Neural crest cell (in vitro differentiated cells): ENCODE data around the gene MYO1G. TPM values are rescaled to one million over a fixed set of nuclear protein-coding genes. Genes with fewer than 3 reads are reported as not detected.

ENCODE experiments used
- DNase-seq: peaks from one replicate; pipeline ENCODE4 v3.0.0; 2021; ENCODE audit warnings: low read depth, mixed read lengths, low spot score
- H3K27ac Mint-ChIP-seq: one replicate; pipeline ENCODE4 v1.8.0; 2021; ENCODE audit warnings: mild to moderate bottlenecking, mixed read lengths; ENCODE audit not compliant: unreplicated experiment
- H3K27me3 Mint-ChIP-seq: 2 replicates; pipeline ENCODE4 v1.8.0; 2021; ENCODE audit warnings: low read depth, mild to moderate bottlenecking, mixed read lengths
- H3K36me3 Mint-ChIP-seq: 2 replicates; pipeline ENCODE4 v1.8.0; 2021; ENCODE audit warnings: low read depth, mild to moderate bottlenecking, mixed read lengths
- H3K4me1 Mint-ChIP-seq: 2 replicates; pipeline ENCODE4 v1.8.0; 2021; ENCODE audit warnings: mixed read lengths
- H3K4me3 Mint-ChIP-seq: one replicate; pipeline ENCODE4 v1.8.0; 2021; ENCODE audit warnings: mild to moderate bottlenecking, mixed read lengths
- H3K9me3 Mint-ChIP-seq: 2 replicates; pipeline ENCODE4 v1.8.0; 2021; ENCODE audit warnings: mixed read lengths
- CTCF ChIP-seq: fragments of 200-600 bp; sonication (generic); conservative IDR thresholded peaks from 2 replicates; pipeline ENCODE4 v1.5.0; 2021; ENCODE audit warnings: antibody characterized with exemption, mild to moderate bottlenecking
- total RNA-seq: library from RNA; stranded (reverse); gene quantifications from 2 replicates; pipeline ENCODE4 v1.2.1, GENCODE V29; 2021

MYO1G gene
- total RNA-seq, 1 donor from 2014 or later = 0.49 TPM

- Mint-ChIP-seq H3K9me3 (no peaks in the 10 kb centered on the region), H3K27ac (no peak overlapping the region), H3K4me1 (peaks cover 49% of the 10 kb centered on the region), H3K4me3 (peak overlapping the region; percentile 4), H3K36me3 (peaks cover 20% of the 10 kb centered on the region), H3K27me3 (no peaks in the 10 kb centered on the region)
- TF ChIP-seq CTCF = no peak
- no peak for DNase-seq
Observed at GRCh38 chr7:44988701-44989100, 9.9 kb upstream of the MYO1G start.

GRCh38 chr7:44987996-44988395, 9.2 kb upstream of the MYO1G start:
- Mint-ChIP-seq H3K9me3 (no peaks in the 10 kb centered on the region), H3K4me3 (peak overlapping the region; percentile 98), H3K27ac (no peak overlapping the region), H3K27me3 (no peaks in the 10 kb centered on the region), H3K4me1 (peaks cover 50% of the 10 kb centered on the region), H3K36me3 (peaks cover 24% of the 10 kb centered on the region)
- DNase-seq = no peak
- no peak for TF ChIP-seq CTCF

GRCh38 chr7:44987457-44987856, 8.6 kb upstream of the MYO1G start:
- H3K9me3 Mint-ChIP-seq = no peaks in the 10 kb centered on the region
- H3K36me3 Mint-ChIP-seq = peaks cover 28% of the 10 kb centered on the region
- peak overlapping the region; percentile 100 for H3K27ac Mint-ChIP-seq

GRCh38 chr7:44986218-44987053, 7.6 kb upstream of the MYO1G start:
- H3K27ac Mint-ChIP-seq = peak overlapping the region; percentile 100
- no peaks in the 10 kb centered on the region for H3K27me3 Mint-ChIP-seq
- peak; percentile 90 for DNase-seq
- H3K4me3 Mint-ChIP-seq = peak overlapping the region; percentile 98
- peaks cover 29% of the 10 kb centered on the region for H3K36me3 Mint-ChIP-seq
- H3K9me3 Mint-ChIP-seq = no peaks in the 10 kb centered on the region
- peaks cover 46% of the 10 kb centered on the region for H3K4me1 Mint-ChIP-seq
- TF ChIP-seq CTCF = no peak

More at GRCh38 chr7:44987457-44987856, 8.6 kb upstream of the MYO1G start:
- TF ChIP-seq CTCF = no peak
- Mint-ChIP-seq H3K4me3 (peak overlapping the region; percentile 98), H3K4me1 (peaks cover 50% of the 10 kb centered on the region), H3K27me3 (no peaks in the 10 kb centered on the region)
- DNase-seq = no peak

GRCh38 chr7:44985900-44986217, 7.0 kb upstream of the MYO1G start:
- no peak for DNase-seq
- H3K4me3 Mint-ChIP-seq = peak overlapping the region; percentile 98
- TF ChIP-seq CTCF = no peak
- H3K4me1 Mint-ChIP-seq = peaks cover 48% of the 10 kb centered on the region
- no peaks in the 10 kb centered on the region for H3K9me3 Mint-ChIP-seq
- H3K27ac Mint-ChIP-seq = peak overlapping the region; percentile 100
- peaks cover 29% of the 10 kb centered on the region for H3K36me3 Mint-ChIP-seq
- no peaks in the 10 kb centered on the region for H3K27me3 Mint-ChIP-seq
